SK-N-SH treated with all-trans-retinoic acid at 6 μM for 48 hours (cell line): ENCODE results near the gene LIMK2.
"Not testable (repeated sequence)": the region's sequence is repeated elsewhere in the genome, so short reads cannot be mapped to it uniquely, and the experiment has no call there.

ENCODE experiments used
- ATAC-seq: fragments of 200-7000 bp; cut with Tn5 transposase; 3 replicates; pipeline ENCODE4 v1.9.1; 2020; ENCODE audit warnings: mild to moderate bottlenecking, moderate library complexity
- ARNTL ChIP-seq: fragments of 450-650 bp; formaldehyde crosslinking; IDR thresholded peaks from 2 replicates; pipeline ENCODE4 v1.5.0; 2020; ENCODE audit warnings: low read depth, mild to moderate bottlenecking, moderate library complexity, borderline replicate concordance
- BACH2 ChIP-seq: fragments of 250-450 bp; sonication (Bioruptor Pico); IDR thresholded peaks from 2 replicates; pipeline ENCODE4 v1.9.0; 2021; ENCODE audit warnings: mild to moderate bottlenecking, borderline replicate concordance
- CSDC2 ChIP-seq: fragments of 250-450 bp; sonication (Bioruptor Pico); IDR thresholded peaks from 2 replicates; pipeline ENCODE4 v1.5.0; 2020; ENCODE audit warnings: mild to moderate bottlenecking, moderate library complexity
- ESRRG ChIP-seq: fragments of 250-450 bp; sonication (Bioruptor Pico); IDR thresholded peaks from 2 replicates; pipeline ENCODE4 v1.6.1; 2021; ENCODE audit warnings: mild to moderate bottlenecking
- GLIS3 ChIP-seq: fragments of 250-450 bp; sonication (Bioruptor Pico); IDR thresholded peaks from 2 replicates; pipeline ENCODE4 v1.5.0; 2020; ENCODE audit warnings: mild to moderate bottlenecking, moderate library complexity
- ISL1 ChIP-seq: fragments of 250-450 bp; sonication (Bioruptor Pico); IDR thresholded peaks from 2 replicates; pipeline ENCODE4 v2.1.2; 2022; ENCODE audit warnings: mild to moderate bottlenecking, moderate library complexity
- OSR1 ChIP-seq: fragments of 250-450 bp; sonication (Bioruptor Pico); IDR thresholded peaks from 2 replicates; pipeline ENCODE4 v1.8.0; 2022; ENCODE audit warnings: moderate library complexity, mild to moderate bottlenecking, inconsistent platforms
- PATZ1 ChIP-seq: fragments of 250-450 bp; sonication (Bioruptor Pico); IDR thresholded peaks from 2 replicates; pipeline ENCODE4 v1.8.0; 2020; ENCODE audit warnings: mild to moderate bottlenecking, moderate library complexity, borderline replicate concordance
- PPARA ChIP-seq: fragments of 250-450 bp; sonication (Bioruptor Pico); IDR thresholded peaks from 2 replicates; pipeline ENCODE4 v1.5.0; 2020; ENCODE audit warnings: mild to moderate bottlenecking, borderline replicate concordance
- RARB ChIP-seq: fragments of 250-450 bp; sonication (Bioruptor Pico); IDR thresholded peaks from 2 replicates; pipeline ENCODE4 v1.8.0; 2021; ENCODE audit warnings: mild to moderate bottlenecking, moderate library complexity
- TOX ChIP-seq: fragments of 250-450 bp; sonication (Bioruptor Pico); IDR thresholded peaks from 2 replicates; pipeline ENCODE4 v1.8.0; 2021; ENCODE audit warnings: mild to moderate bottlenecking, moderate library complexity, borderline replicate concordance
- ZC3H10 ChIP-seq: fragments of 250-450 bp; sonication (Bioruptor Pico); IDR thresholded peaks from 2 replicates; pipeline ENCODE4 v1.5.1; 2021; ENCODE audit warnings: mild to moderate bottlenecking, moderate library complexity
- ZFP3 ChIP-seq: fragments of 250-450 bp; sonication (Bioruptor Pico); IDR thresholded peaks from 2 replicates; pipeline ENCODE4 v1.5.0; 2020; ENCODE audit warnings: mild to moderate bottlenecking, moderate library complexity
- ZFP30 ChIP-seq: fragments of 450-650 bp; formaldehyde crosslinking; IDR thresholded peaks from 2 replicates; pipeline ENCODE4 v1.5.0; 2022; ENCODE audit warnings: mild to moderate bottlenecking, moderate library complexity
- ZNF565 ChIP-seq: fragments of 450-650 bp; formaldehyde crosslinking; conservative IDR thresholded peaks from 2 replicates; pipeline ENCODE4 v1.5.0; 2020; ENCODE audit warnings: low read depth, mild to moderate bottlenecking, moderate library complexity
- ZNF70 ChIP-seq: fragments of 450-650 bp; formaldehyde crosslinking; IDR thresholded peaks from 2 replicates; pipeline ENCODE4 v1.5.0; 2020; ENCODE audit warnings: mild to moderate bottlenecking, moderate library complexity
- ZNF8 ChIP-seq: fragments of 450-650 bp; formaldehyde crosslinking; IDR thresholded peaks from 2 replicates; pipeline ENCODE4 v1.5.0; 2020; ENCODE audit warnings: mild to moderate bottlenecking, moderate library complexity
- TF ChIP-seq, protein P1 (sequence below): fragments of 250-450 bp; sonication (Bioruptor Pico); IDR thresholded peaks from 2 replicates; pipeline ENCODE4 v1.5.1; 2021; ENCODE audit warnings: mild to moderate bottlenecking, moderate library complexity
- TF ChIP-seq, protein P2 (sequence below): fragments of 250-450 bp; sonication (Bioruptor Pico); IDR thresholded peaks from 2 replicates; pipeline ENCODE4 v1.5.0; 2020; ENCODE audit warnings: mild to moderate bottlenecking, moderate library complexity
- TF ChIP-seq, protein P3 (sequence below): fragments of 250-450 bp; sonication (Bioruptor Pico); IDR thresholded peaks from 2 replicates; pipeline ENCODE4 v1.8.0; 2021; ENCODE audit warnings: low read depth, mild to moderate bottlenecking, moderate library complexity, borderline replicate concordance
- TF ChIP-seq, protein P4 (sequence below): fragments of 250-450 bp; sonication (Bioruptor Pico); IDR thresholded peaks from 2 replicates; pipeline ENCODE4 v1.5.1; 2020; ENCODE audit warnings: low read depth, mild to moderate bottlenecking, moderate library complexity

Gene LIMK2

GRCh38 chr22:31244943-31245451 lies 32.9 kb downstream of the LIMK2 start (continued):
- no peak for TF ChIP-seq BACH2 (CRISPR knock-in tag)

GRCh38 chr22:31245998-31246397 lies 33.9 kb downstream of the LIMK2 start:
- ATAC-seq, result not testable (repeated sequence)

- no peak for ATAC-seq
- TF ChIP-seq ISL1 (CRISPR knock-in tag) (no peak), ZNF565 (CRISPR knock-in tag) (no peak), ZFP30 (CRISPR knock-in tag) (no peak), OSR1 (CRISPR knock-in tag) (no peak), ZNF70 (CRISPR knock-in tag) (no peak), ESRRG (CRISPR knock-in tag) (no peak), ZFP3 (no peak), RARB (CRISPR knock-in tag) (no peak), ZNF8 (no peak), PPARA (no peak)
- TF ChIP-seq, protein P1, sequence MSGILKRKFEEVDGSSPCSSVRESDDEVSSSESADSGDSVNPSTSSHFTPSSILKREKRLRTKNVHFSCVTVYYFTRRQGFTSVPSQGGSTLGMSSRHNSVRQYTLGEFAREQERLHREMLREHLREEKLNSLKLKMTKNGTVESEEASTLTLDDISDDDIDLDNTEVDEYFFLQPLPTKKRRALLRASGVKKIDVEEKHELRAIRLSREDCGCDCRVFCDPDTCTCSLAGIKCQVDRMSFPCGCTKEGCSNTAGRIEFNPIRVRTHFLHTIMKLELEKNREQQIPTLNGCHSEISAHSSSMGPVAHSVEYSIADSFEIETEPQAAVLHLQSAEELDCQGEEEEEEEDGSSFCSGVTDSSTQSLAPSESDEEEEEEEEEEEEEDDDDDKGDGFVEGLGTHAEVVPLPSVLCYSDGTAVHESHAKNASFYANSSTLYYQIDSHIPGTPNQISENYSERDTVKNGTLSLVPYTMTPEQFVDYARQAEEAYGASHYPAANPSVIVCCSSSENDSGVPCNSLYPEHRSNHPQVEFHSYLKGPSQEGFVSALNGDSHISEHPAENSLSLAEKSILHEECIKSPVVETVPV (CRISPR knock-in tag), result no peak
These were observed 34.6 kb downstream of the LIMK2 start for GRCh38 chr22:31246687-31247086.

GRCh38 chr22:31247726-31248125 lies 35.6 kb downstream of the LIMK2 start:
- TF ChIP-seq ZFP3 (no peak), ISL1 (CRISPR knock-in tag) (no peak), ZFP30 (CRISPR knock-in tag) (no peak), ZNF8 (no peak), ZNF565 (CRISPR knock-in tag) (no peak), CSDC2 (no peak), ESRRG (CRISPR knock-in tag) (no peak), BACH2 (CRISPR knock-in tag) (no peak), PATZ1 (CRISPR knock-in tag) (no peak), ZC3H10 (CRISPR knock-in tag) (no peak), RARB (CRISPR knock-in tag) (no peak), TOX (CRISPR knock-in tag) (no peak), OSR1 (CRISPR knock-in tag) (no peak), ARNTL (CRISPR knock-in tag) (no peak), GLIS3 (CRISPR knock-in tag) (no peak)
- TF ChIP-seq, protein P1 (CRISPR knock-in tag), result no peak
- TF ChIP-seq, protein P2, sequence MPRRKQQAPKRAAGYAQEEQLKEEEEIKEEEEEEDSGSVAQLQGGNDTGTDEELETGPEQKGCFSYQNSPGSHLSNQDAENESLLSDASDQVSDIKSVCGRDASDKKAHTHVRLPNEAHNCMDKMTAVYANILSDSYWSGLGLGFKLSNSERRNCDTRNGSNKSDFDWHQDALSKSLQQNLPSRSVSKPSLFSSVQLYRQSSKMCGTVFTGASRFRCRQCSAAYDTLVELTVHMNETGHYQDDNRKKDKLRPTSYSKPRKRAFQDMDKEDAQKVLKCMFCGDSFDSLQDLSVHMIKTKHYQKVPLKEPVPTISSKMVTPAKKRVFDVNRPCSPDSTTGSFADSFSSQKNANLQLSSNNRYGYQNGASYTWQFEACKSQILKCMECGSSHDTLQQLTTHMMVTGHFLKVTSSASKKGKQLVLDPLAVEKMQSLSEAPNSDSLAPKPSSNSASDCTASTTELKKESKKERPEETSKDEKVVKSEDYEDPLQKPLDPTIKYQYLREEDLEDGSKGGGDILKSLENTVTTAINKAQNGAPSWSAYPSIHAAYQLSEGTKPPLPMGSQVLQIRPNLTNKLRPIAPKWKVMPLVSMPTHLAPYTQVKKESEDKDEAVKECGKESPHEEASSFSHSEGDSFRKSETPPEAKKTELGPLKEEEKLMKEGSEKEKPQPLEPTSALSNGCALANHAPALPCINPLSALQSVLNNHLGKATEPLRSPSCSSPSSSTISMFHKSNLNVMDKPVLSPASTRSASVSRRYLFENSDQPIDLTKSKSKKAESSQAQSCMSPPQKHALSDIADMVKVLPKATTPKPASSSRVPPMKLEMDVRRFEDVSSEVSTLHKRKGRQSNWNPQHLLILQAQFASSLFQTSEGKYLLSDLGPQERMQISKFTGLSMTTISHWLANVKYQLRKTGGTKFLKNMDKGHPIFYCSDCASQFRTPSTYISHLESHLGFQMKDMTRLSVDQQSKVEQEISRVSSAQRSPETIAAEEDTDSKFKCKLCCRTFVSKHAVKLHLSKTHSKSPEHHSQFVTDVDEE (CRISPR knock-in tag), result no peak
- TF ChIP-seq, protein P3, sequence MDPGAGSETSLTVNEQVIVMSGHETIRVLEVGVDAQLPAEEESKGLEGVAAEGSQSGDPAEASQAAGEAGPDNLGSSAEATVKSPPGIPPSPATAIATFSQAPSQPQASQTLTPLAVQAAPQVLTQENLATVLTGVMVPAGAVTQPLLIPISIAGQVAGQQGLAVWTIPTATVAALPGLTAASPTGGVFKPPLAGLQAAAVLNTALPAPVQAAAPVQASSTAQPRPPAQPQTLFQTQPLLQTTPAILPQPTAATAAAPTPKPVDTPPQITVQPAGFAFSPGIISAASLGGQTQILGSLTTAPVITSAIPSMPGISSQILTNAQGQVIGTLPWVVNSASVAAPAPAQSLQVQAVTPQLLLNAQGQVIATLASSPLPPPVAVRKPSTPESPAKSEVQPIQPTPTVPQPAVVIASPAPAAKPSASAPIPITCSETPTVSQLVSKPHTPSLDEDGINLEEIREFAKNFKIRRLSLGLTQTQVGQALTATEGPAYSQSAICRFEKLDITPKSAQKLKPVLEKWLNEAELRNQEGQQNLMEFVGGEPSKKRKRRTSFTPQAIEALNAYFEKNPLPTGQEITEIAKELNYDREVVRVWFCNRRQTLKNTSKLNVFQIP (CRISPR knock-in tag), result no peak
- TF ChIP-seq, protein P4, sequence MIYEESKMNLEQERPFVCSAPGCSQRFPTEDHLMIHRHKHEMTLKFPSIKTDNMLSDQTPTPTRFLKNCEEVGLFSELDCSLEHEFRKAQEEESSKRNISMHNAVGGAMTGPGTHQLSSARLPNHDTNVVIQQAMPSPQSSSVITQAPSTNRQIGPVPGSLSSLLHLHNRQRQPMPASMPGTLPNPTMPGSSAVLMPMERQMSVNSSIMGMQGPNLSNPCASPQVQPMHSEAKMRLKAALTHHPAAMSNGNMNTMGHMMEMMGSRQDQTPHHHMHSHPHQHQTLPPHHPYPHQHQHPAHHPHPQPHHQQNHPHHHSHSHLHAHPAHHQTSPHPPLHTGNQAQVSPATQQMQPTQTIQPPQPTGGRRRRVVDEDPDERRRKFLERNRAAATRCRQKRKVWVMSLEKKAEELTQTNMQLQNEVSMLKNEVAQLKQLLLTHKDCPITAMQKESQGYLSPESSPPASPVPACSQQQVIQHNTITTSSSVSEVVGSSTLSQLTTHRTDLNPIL, result no peak
- TF ChIP-seq, all 23 proteins: peak for 0
- ATAC-seq, result peak; percentile 0; the same call in 2 of the 3 replicates
